GM20431 (cell line): ENCODE measurements around the gene KANSL2.
"Not testable (repeated sequence)": the region's sequence is repeated elsewhere in the genome, so short reads cannot be mapped to it uniquely, and the experiment has no call there.

Experiments
- in situ Hi-C: fragments of 300-500 bp; cut with MseI, MboI; formaldehyde crosslinking; loops from one replicate; pipeline ENCODE4 v1.15.0; 2020; ENCODE audit warnings: low sequenced_read_pairs; ENCODE audit not compliant: unreplicated experiment

The KANSL2 gene, protein sequence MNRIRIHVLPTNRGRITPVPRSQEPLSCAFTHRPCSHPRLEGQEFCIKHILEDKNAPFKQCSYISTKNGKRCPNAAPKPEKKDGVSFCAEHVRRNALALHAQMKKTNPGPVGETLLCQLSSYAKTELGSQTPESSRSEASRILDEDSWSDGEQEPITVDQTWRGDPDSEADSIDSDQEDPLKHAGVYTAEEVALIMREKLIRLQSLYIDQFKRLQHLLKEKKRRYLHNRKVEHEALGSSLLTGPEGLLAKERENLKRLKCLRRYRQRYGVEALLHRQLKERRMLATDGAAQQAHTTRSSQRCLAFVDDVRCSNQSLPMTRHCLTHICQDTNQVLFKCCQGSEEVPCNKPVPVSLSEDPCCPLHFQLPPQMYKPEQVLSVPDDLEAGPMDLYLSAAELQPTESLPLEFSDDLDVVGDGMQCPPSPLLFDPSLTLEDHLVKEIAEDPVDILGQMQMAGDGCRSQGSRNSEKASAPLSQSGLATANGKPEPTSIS

DNA sequence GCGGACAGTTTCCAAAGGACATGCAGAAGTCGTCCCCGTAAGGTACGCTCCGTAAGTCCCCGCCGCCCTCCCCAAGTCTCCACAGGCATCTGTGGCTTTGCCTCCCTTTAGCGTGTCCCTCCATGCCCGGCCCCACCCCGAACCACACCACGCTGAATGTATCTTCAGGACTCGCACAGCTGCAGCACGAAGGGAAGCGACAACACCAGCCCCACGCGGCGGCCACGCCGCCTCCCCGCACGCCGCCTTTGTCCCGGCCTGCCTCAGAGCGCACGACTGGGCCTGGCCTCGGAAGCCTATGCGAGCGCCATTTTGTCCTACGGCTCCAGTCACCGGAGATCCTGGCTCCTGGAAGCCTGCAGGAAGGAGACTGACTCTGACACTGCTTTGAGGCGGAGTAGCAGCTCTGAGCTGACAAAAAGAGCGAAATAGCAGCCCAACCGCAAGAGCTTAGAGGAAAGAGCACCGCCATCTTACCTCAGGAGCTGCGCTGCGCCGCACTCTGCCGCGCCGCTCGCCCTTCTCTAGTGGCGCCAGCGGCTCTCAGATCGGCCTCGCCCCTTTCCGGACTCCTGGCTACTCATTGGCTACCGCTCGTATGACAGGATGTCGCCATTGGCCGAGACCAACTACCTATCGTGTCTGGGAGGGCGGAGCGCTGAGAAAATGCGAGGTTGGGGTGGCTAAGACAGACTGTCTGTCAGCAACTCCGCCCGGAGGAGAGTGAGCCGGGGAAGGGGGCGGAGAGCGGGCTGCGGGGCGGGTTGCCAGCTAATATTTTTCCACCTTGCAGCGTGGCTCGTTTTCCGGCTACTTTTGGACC, at the start of gene KANSL2:
Gene KANSL2 (minus strand): TSS at position 529 of the 823 bp plus-strand sequence. CDS start 606 bp downstream, outside the sequence.
- in situ Hi-C loops, result no loop called here

DNA sequence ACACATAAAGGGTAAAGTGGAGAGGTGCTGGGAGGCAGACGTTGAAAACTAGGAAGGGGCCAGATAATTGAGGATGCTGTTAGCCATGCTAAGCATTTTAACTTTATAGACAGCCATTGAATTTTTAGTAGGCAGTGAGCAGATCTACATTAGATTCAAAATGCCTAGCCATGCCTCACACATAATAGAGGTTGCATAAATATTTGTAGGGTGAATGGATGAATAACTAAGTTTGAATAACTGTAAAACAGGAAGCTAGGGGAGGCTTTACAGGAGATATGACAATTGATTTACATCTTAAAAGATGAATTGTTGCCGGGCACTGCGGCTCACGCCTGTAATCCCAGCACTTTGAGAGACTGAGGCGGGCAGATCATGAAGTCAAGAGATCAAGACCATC, 46.8 kb upstream of the KANSL2 start:
- in situ Hi-C loops, result no loop called here

DNA sequence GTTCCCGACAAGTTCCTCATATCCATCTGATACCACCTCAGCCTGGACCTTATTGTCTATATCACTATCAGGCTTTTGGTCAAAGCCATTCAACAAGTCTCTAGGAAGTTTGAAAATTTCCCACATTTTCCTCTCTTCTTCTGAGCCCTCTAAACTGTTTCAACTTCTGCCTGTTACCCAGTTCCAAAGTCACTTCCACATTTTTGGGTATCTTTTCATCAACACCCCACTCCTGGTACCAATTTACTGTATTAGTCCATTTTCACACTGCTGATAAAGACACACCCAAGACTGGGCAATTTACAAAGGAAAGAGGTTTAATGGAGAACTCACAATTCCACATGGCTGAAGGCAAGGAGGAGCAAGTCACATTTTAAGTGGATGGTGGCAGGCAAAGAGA, 38.7 kb upstream of the KANSL2 start:
- in situ Hi-C loops, result not testable (repeated sequence)

DNA sequence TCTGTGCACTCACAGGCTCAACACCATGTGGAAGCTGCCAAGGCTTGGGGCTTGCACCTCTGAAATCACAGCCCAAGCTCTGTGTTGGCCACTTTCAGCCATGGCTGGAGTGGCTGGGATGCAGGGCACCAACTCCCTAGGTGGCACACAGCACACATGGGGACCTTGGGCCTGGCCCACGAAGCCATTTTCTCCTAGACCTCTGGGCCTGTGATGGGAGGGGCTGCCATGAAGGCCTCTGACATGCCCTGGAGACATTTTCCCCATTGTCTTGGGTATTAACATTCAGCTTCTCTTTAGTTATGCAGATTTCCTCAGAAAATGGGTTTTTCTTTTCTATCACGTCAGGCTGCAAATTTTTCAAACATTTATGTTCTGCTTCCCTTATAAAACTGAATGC, 38.1 kb upstream of the KANSL2 start:
- in situ Hi-C loops, result not testable (repeated sequence)

DNA sequence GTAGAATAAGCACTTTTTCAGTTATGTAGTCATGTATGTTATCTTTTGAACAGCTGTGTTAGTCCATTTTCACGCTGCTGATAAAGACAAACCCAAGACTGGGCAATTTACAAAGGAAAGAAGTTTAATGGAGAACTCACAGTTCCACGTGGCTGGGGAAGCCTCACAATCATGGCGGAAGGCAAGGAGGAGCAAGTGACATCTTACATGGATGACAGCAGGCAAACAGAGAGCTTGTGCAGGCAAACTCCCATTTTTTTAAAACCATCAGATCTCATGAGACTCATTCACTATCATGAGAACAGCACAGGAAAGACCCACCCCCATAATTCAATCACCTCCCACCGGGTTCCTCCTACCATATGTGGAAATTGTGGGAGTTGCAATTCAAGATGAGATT, 37.0 kb upstream of the KANSL2 start:
- in situ Hi-C loops, result not testable (repeated sequence)

DNA sequence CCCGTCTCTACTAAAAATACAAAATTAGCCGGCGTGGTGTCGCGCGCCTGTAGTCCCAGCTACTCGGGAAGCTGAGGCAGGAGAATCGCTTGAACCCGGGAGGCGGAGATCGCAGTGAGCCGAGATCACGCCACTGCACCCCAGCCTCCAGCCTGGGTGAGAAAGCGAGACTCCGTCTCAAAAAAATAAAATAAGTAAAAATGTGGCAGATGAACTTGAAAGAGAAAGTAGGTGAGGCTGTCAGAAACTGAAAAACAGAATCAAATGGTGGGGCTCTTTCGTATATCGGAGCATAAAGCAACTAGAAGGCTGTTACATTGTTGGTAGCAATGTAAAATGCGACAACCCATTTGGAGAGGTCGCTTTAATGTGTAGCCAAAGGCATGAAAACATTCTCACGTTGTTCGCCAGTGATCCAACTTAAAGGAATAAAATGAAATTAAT, 35.2 kb upstream of the KANSL2 start:
- in situ Hi-C loops, result no loop called here

DNA sequence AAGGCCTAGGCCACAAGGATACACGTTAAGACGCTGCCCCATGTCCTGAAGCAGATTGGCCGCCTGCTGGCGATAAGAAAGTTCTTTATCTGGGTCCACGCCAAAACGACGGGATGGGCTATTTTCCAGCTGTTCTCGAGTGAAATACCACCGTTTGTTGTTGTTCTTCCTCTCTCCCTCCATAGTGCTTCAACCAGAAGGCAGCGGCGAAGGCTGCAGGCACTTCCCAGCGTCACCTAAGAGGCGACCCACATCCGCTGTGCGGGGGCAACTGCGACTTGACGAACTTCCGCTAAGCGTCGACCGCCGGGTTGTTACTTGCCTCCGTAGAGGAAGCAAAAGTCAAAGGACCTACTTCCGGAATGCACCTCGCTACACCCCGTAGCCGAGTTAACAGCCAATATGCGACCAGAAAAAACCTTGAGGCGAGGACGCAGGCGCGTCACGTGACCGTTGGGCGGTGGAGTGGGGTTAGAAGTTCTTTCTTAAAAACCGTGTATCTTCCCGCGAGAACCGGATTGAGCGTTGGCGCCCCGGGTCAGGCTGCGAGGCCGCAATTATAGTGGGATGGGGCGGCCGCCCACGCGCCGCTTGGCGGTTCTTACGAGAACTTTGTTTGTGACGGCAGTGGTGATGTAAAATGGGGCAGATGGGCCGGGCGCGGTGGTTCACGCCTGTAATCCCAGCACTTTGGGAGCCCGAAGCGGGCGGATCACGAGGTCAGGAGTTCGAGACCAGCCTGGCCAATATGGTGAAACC, 34.6 kb upstream of the KANSL2 start, which contains the start of gene CCNT1:
Gene CCNT1 (minus strand): TSS at position 215 of the 759 bp plus-strand sequence. CDS start 32 bp downstream, at position 183.
- in situ Hi-C loops, result no loop called here

DNA sequence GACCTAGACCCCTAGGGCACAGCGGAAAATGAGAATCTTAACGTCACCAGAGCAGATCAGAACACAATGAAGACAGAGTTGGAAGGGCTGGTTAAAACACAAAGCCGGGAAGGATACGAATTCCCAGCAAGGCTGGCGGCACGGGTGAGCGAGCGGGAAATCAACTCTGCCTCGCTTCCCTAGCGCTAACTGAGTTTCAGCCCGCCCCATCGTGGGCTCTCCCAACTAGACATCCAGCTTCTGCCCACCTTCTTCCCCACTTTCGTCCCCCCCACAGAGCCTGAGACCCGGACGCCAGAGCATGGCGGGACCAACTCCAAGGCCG, 34.1 kb upstream of the KANSL2 start:
- in situ Hi-C loops, result no loop called here

DNA sequence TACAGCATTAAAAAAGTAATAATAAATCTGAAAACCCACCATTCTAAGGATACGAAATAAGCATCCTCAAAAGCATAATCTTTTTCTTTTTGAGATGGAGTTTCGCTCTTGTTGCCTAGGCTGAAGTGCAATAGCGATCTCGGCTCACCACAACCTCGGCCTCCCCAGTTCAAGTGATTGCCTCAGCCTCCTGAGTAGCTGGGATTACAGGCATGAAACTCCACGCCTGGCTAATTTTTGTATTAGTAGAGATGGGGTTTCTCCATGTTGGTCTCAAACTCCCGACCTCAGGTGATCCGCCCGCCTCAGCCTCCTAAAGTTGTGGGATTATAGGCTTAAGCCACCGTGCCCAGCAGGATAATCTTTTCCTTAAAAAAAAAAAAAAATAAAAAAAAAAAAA, 30.2 kb upstream of the KANSL2 start:
- in situ Hi-C loops, result no loop called here

DNA sequence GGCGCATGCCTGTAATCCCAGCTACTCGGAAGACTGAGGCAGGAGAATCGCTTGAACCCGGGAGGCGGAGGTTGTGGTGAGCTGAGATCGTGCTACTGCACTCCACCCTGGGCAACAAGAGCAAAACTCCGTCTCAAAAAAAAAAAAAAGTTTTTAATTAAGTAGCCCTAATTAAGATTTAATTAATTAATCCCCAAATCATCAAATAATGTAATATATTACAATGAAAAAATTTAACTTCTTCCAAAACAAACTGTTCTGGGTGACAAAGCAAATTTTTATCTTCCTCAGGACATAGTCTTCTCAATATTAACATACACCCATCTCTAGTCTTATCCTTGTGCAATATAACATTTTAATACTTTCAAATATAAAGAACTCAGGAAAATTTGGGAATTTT, 16.8 kb upstream of the KANSL2 start:
- in situ Hi-C loops, result not testable (repeated sequence)

DNA sequence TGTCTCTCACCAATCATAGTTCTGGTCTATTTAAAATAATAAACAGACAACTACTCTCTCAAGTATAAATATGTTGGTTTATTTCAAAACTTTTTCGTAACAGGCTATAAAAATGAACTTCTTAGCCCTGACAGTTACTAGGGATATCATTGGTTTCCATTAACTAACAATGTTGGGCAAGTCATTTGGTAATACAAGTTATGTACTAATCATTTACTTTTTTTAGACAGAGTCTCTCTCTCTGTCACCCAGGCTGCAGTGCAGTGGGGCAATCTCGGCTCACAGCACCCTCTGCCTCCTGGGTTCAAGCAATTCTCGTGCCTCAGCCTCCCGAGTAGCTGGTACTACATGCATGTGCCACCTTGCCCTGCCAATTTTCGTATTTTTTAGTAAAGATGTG, 14.6 kb upstream of the KANSL2 start:
- in situ Hi-C loops, result no loop called here

DNA sequence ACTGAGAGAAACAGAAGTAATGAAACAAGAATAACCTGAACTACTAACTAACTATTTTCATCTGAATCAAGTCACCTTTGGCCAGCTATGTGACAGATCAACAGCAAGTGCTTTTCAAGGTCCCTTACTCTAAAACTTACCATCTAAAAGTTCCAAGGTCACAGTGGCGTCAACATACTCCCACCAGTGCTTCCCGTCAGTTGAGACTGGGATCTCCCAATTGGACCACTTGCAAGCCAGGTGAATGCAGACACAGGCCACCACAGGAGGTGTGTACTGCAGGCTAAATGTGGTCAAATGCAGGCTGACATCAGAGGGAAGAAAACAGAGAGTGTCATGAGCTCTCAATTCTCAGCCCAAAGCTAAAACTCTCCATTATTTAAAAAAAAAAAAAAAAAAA, 13.8 kb upstream of the KANSL2 start:
- in situ Hi-C loops, result no loop called here

DNA sequence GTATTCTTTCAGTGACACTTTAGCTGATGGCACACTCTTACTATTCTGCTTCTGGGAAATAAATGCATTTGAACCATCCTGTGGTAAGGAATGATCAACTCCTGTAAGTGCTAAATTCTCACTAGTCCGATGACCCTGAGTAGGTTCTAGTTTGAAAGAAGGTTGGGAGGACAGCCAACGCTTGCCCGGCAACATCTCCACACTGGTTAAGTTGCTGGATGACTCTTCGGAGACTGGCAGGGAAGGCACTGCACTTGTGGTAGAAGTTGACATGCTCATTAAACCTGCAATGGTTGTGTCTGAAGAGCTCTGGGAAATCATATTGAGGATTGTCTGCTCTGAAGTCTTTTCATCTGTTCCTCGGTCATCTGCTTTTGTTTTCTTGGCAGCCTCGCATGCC, 12.0 kb upstream of the KANSL2 start:
- in situ Hi-C loops, result no loop called here

DNA sequence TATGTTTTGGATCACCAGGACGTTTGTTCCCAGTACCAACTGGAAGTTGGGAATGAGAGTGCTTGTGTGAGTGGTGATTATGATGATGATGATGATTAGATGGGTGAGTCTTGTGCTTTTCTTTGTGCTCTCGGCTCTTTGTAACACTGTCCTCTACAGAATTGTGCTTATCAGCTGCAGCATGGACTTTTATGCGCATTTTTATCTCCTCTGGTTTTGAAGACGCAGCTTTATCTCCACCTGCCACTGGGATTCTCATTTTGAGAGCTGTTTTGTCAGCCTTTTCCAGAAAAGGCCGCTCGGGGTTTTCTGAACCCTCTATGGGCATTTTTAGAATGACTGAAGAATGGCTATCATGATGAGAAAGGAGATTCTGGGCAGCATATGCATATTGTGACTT, 11.5 kb upstream of the KANSL2 start:
- in situ Hi-C loops, result no loop called here

DNA sequence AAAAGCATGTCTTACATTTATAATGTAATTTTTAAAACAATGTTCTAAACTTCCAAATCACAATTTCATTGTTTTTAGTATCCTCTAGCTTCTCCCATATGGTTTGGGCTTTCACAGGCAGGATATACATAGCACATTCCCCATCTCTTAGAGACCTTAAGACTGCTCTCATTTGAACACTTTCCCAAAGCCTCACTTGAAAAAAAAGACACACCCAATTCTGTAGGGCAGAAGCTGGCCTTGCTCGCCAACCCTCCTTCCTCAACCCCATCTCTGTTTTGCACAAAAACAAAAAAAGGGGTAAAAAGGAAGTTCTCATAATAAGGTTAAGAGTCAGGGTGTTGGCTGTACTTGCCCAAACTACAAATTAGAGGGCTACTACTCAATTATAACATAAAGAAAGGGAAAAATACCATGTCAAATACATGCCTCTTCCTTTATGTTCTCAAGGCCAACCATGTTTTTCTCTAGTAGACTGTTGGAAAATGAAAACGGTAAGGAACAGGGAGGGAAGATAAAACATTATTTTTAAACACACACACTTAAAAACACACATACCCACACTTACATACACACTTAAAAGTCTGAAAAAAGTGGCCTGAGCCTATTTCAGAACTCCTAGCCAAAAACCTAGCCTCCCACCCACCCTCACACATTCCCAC, 9.9 kb upstream of the KANSL2 start:
- in situ Hi-C loops, result no loop called here

DNA sequence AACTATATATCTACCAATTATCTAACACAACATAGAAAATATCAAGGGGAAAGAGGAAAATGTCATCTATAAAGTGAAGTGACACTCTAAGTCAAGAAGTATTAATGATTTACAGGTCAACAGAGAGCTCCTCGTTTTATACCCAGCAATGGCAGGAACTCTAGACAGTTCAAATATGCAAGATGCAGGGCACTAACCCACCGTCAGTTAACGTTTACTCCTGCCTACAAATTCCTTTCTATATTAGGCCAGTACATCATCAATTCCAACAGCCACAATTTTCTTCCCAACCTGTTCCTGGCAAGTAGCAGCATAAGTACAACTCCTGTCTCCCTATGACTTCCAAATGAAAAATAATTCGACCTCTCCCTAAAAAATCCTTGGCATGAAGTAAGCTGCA, 9.0 kb upstream of the KANSL2 start:
- in situ Hi-C loops, result no loop called here

DNA sequence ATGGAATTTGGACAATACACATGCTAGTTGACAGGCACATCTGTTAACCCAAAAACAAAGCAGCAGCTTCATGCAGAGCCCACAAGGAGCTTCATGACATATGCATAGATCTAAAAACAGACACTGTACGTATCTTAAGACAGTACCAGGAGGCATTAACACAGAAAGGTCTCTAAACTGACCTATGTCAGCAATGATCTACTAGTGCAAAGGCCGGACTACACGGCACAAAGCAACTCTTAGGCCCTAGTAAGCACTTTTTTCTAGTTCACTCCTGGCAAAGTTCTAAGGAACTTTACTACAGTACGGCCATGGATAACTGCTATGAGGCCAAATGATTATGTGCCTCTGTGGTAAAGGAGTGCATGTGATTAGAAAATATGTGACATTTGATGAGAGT, 8.4 kb upstream of the KANSL2 start:
- in situ Hi-C loops, result no loop called here

DNA sequence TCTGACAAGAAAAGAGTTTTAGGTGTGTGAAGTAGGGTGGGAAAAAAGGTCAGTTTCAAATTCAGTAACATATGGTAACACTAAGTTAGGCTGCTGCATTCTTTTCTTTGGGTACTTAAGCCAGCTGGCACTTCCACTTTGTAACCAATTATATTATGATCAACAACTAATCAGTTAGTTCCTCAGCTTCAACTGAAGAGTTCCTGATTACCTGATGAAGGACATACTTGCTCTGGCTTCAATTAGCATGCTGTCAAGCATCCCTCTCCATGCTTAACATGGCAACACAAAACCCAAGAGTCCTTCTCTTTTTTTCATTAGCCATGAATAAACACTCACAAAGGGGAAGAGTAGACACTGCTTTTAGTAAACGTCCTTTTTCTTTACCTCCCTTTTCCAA, 6.8 kb upstream of the KANSL2 start:
- in situ Hi-C loops, result no loop called here

DNA sequence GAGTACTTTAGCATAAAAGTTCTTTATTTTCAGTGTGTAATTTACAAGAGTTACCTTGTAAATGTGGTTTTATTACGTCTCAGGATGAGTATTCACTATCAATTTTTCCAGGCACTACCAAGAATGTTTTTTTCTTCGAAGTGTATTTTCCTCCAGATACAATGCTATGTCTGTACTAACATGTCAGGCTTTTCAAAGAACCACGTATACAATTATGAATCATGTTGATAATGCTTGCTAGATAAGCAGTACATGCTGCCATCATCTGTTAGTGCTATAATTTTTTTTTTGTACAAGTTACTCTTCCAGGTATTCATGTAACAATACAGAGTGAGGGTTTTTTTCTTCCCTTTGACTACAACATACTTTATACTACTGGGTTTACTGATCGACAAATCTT, 5.6 kb upstream of the KANSL2 start:
- in situ Hi-C loops, result no loop called here
